Endothelial cell of umbilical vein (primary cell): ENCODE data around the gene LCN12. TPM values are rescaled to one million over a fixed set of nuclear protein-coding genes. Genes with fewer than 3 reads are reported as not detected.

ENCODE experiments used
- BruUV-seq: library from RNA; stranded (reverse); fragments of 400-500 nt; replicated peaks from 2 replicates; lab custom pipeline; 2021; lab: Mats Ljungman, UMichigan
- CTCF ChIA-PET: fragments of 300-600, 350-600 bp; sonication (Branson Sonifier 250); formaldehyde crosslinking; loops from one replicate; lab custom pipeline; 2021; ENCODE audit warnings: antibody characterized with exemption, inconsistent platforms; lab: Charles Lee
- POLR2A ChIA-PET: fragments of 300-600, 350-600 bp; sonication (Branson Sonifier 250); formaldehyde crosslinking; loops from one replicate; lab custom pipeline; 2021; ENCODE audit warnings: antibody characterized with exemption, inconsistent platforms; lab: Charles Lee
- DNase-seq: peaks from one replicate; pipeline ENCODE4 v3.0.0-alpha.2; 2011; ENCODE audit warnings: low read depth, low spot score
- FAIRE-seq: peaks from 2 replicates; lab custom pipeline; 2011; peaks lifted over from hg19 to GRCh38; lab: Jason Lieb, UNC
- H2AFZ ChIP-seq: 2 replicates; pipeline ENCODE4 v1.6.0; 2012; ENCODE audit warnings: low read depth, low read length, control low read depth, inconsistent platforms
- H3K27ac ChIP-seq: 2 replicates; pipeline ENCODE4 v1.5.1; 2011; ENCODE audit warnings: low read depth, mild to moderate bottlenecking, control low read depth, low read length, moderate library complexity; ENCODE audit not compliant: insufficient read depth
- H3K27me3 ChIP-seq, 2 experiments: 2 replicates each; pipeline versions ENCODE4 v1.6.0 to v1.6.1; 2011; ENCODE audit warnings: low read length in 2 of 2, mixed read lengths in 1 of 2; ENCODE audit not compliant: control insufficient read depth in 2 of 2, insufficient read depth in 2 of 2
- H3K36me3 ChIP-seq, 2 experiments: 2 replicates in 1 of 2; 3 replicates in 1 of 2; pipeline ENCODE4 v1.5.1; 2011; ENCODE audit warnings: low read length in 2 of 2, mild to moderate bottlenecking in 1 of 2, moderate library complexity in 1 of 2; ENCODE audit not compliant: control insufficient read depth in 2 of 2, insufficient read depth in 2 of 2; ENCODE audit errors: extremely low read depth in 1 of 2
- H3K4me1 ChIP-seq: 3 replicates; pipeline ENCODE4 v1.5.1; 2011; ENCODE audit warnings: mild to moderate bottlenecking, low read length; ENCODE audit not compliant: control insufficient read depth, insufficient read depth; ENCODE audit errors: extremely low read depth
- H3K4me2 ChIP-seq: 2 replicates; pipeline ENCODE4 v1.6.1; 2011; ENCODE audit warnings: low read length, control low read depth, mixed read lengths; ENCODE audit not compliant: insufficient read depth
- H3K4me3 ChIP-seq, 3 experiments: fragments of 200-600 bp in 1 of 3; sonication (generic), shearing (Covaris generic) in 1 of 3; replicated peaks in 1 of 3; 2 replicates each; pipeline ENCODE4 v1.5.1; 2011 to 2016; ENCODE audit warnings: control low read depth in 3 of 3, low read length in 3 of 3, mild to moderate bottlenecking in 2 of 3, inconsistent platforms in 1 of 3, low read depth in 1 of 3, moderate library complexity in 1 of 3; ENCODE audit not compliant: insufficient read depth in 1 of 3
- H3K79me2 ChIP-seq: 2 replicates; pipeline ENCODE4 v1.6.0; 2012; ENCODE audit warnings: low read length, inconsistent platforms; ENCODE audit not compliant: control insufficient read depth, insufficient read depth
- H3K9ac ChIP-seq: replicated peaks from 2 replicates; pipeline ENCODE3; 2011; ENCODE audit warnings: low read length, control low read depth; ENCODE audit not compliant: insufficient read depth; ENCODE audit errors: extremely low read depth
- H3K9me1 ChIP-seq: replicated peaks from 3 replicates; pipeline ENCODE4 v1.6.0; 2011; ENCODE audit warnings: mild to moderate bottlenecking, low read length; ENCODE audit not compliant: control insufficient read depth, insufficient read depth; ENCODE audit errors: extremely low read depth
- H3K9me3 ChIP-seq: replicated peaks from 2 replicates; pipeline ENCODE4 v1.5.1; 2012; ENCODE audit warnings: low read length, inconsistent platforms; ENCODE audit not compliant: control insufficient read depth, insufficient read depth
- H4K20me1 ChIP-seq: replicated peaks from 2 replicates; pipeline ENCODE3; 2011; ENCODE audit warnings: mild to moderate bottlenecking, low read length; ENCODE audit not compliant: control insufficient read depth, insufficient read depth; ENCODE audit errors: extremely low read depth
- EZH2 ChIP-seq: IDR thresholded peaks from 2 replicates; pipeline ENCODE4 v1.6.1; 2012; ENCODE audit warnings: borderline replicate concordance, low read depth, mild to moderate bottlenecking, moderate library complexity, low read length, inconsistent platforms; ENCODE audit not compliant: severe bottlenecking
- FOS ChIP-seq: IDR thresholded peaks from 2 replicates; pipeline ENCODE4 v1.6.1; 2011; ENCODE audit warnings: mild to moderate bottlenecking, low read length, moderate library complexity, borderline replicate concordance; ENCODE audit not compliant: insufficient read depth
- GATA2 ChIP-seq: IDR thresholded peaks from 2 replicates; pipeline ENCODE4 v1.7.0; 2011; ENCODE audit warnings: low read depth, mild to moderate bottlenecking, moderate library complexity, mixed read lengths, low read length; ENCODE audit not compliant: insufficient read length, insufficient read depth
- MYC ChIP-seq: IDR thresholded peaks from one replicate; pipeline ENCODE4 v1.6.1; 2011; ENCODE audit warnings: mild to moderate bottlenecking, low read depth, low read length
- POLR2A ChIP-seq: IDR thresholded peaks from 2 replicates; pipeline ENCODE4 v1.6.1; 2012; ENCODE audit warnings: low read depth, mild to moderate bottlenecking, control low read depth, low read length
- dilution Hi-C: fragments of 300-500 bp; cut with MboI; formaldehyde crosslinking; loops from one replicate; pipeline ENCODE4 v1.15.0; 2019; ENCODE audit warnings: low sequenced_read_pairs; ENCODE audit not compliant: extremely low pct_ligation_motif_present
- intact Hi-C: fragments of 100-400 bp; cut with micrococcal nuclease; formaldehyde crosslinking; loops from one replicate; pipeline ENCODE4 v1.10.0; 2022
- polyA plus RNA-seq, 4 experiments: library from polyadenylated mRNA; depleted of rRNA in 3 of 4; stranded (reverse) in 3 of 4; unstranded in 1 of 4; fragments of >200 nt; gene quantifications; 2 replicates each; pipeline versions ENCODE4 v1.2.1 to v1.2.3, GENCODE V29; 2011 to 2012; ENCODE audit warnings: missing spikeins in 1 of 4
- total RNA-seq: library from RNA; stranded (reverse); gene quantifications from 2 replicates; pipeline ENCODE4 v1.2.3, GENCODE V29; 2021
- TF ChIP-seq, protein P1 (sequence below): IDR thresholded peaks from 2 replicates; pipeline ENCODE4 v1.6.1; 2011; ENCODE audit not compliant: insufficient read depth, insufficient read length

The LCN12 gene
- total and polyA plus RNA-seq, 2 donors (not counting 3 experiments of a cell fraction or from before 2014, with no cell fraction given): 0.35 to 0.52 TPM

DNA sequence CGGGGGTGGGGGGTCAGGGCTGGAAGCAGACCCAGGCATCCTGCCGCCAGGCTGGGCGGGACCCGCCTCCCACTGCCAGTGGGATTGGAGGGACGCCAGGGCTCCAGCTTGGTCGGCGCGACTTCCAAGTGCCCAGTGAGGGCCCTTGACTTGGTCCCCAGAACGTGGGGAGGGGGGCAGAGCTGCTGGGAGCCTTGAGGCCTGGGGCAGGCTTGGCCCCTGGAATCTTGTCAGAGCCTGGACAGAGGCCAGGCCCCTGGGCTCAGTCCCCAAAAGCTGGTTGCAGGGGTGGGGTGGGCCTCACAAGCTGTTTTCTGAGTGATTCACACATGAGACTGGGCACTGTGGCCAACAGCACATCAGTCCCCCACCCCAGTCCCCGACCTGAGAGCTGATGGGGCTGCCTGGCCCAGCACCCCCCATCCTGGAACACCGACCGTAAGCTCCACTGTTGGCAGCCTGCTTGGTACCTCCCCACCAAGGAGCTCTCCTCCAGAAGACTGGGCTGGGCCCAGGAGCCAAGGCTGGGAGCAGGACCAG lies 43.8 kb downstream of the LCN12 start:
- Histone ChIP-seq H3K9me3 (no peaks in the 10 kb centered on the region), H3K9me1 (no peaks in the 10 kb centered on the region), H3K9ac (no peak overlapping the region), H3K4me3 (no peak overlapping the region), H4K20me1 (no peaks in the 10 kb centered on the region), H2AFZ (no peak overlapping the region), H3K4me1 (peaks cover 32% of the 10 kb centered on the region), H3K79me2 (peaks cover 9% of the 10 kb centered on the region), H3K4me2 (no peak overlapping the region), H3K36me3 (no peaks in the 10 kb centered on the region), H3K27me3 (no peaks in the 10 kb centered on the region), H3K27ac (no peak overlapping the region)
- peak; percentile 13 for DNase-seq
- BruUV-seq: no TSS peak
- intact Hi-C loops: loop anchor here (5.0 kb wide), 1 partner anchor 154 kb away; the partner anchor contains the start of gene AJM1
- peak; percentile 37 for FAIRE-seq
- dilution Hi-C loops: no loop called here
- CTCF ChIA-PET: interaction anchor here (0.5 to 1.9 kb wide), 7 partner anchors 15 to 110 kb away, joined by 3 to 16 read pairs (median 4); partner anchors contain the start of gene TRAF2
- POLR2A ChIA-PET: no interaction called here
- peak; percentile 28 for TF ChIP-seq POLR2A
- no peak for TF ChIP-seq MYC

DNA sequence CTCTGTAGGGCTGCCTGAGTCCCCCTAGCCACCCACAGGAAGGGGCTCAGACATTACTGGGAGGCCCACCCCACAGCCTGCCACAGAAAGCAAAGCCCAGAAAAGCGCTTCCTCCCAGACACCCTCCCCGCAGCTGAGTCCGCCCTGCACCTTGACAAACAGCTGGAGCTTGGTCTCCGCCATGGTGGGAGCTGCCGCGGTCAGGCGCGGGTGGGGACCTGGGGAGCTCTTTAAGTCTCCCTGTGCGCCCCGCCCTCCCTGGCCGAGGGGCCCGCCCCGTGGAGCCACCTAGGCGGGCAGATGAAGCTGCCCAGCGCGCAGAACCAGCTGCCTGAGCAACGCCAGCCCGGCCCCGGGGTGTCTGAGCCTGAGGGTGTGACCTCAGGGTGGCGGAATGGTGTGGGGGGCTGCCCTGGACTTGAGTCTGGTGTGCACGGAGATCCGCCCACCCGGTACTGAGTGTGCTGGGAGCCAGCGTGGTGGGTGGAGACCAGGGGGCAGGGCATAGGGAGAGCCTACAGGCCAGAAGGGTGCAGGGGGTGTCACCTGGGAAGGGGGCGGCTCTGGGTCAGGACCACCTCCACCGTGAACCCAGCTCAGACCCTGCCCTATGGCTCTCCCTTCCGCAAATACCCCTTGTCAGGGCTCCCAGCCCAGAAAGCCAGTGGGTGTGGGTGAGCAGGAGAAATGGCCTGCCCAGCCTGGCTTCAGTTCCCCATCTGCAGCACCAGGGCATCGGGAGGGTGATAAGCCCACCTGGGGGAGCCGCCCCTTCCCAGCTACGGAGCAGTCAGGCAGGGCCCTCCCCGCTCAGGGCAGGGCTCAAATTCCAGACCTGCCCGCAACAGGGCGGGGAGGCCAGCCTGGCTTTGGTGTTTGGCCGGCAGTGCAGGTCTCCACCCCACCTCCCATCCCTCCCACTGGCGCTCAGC lies 44.6 kb downstream of the LCN12 start, which contains the start of gene CLIC3:
Gene CLIC3 (minus strand): TSS at position 208 of the 932 bp plus-strand sequence. CDS start 25 bp downstream, at position 183.
- no peak within 1 kb of the TSS for H3K9ac ChIP-seq
- FAIRE-seq: peak; percentile 28
- peaks cover 32% of the 10 kb centered on the region for H3K4me1 ChIP-seq
- no peaks in the 10 kb centered on the region for H3K27me3 ChIP-seq
- no peaks in the 10 kb centered on the region for H3K9me3 ChIP-seq
- H3K9me1 ChIP-seq: no peaks in the 10 kb centered on the region
- no peak for DNase-seq
- CTCF ChIA-PET: interaction anchor here (0.8 to 2.7 kb wide), 9 partner anchors 15 to 154 kb away, joined by 3 to 27 read pairs (median 8); partner anchors contain the start of genes AJM1 and NPDC1
- H3K79me2 ChIP-seq: peaks cover 9% of the 10 kb centered on the region
- no peak within 1 kb of the TSS for H3K4me3 ChIP-seq
- H3K27ac ChIP-seq: peak within 1 kb of the TSS; percentile 33
- no peaks in the 10 kb centered on the region for H4K20me1 ChIP-seq
- H2AFZ ChIP-seq: no peak within 1 kb of the TSS
- no peak for TF ChIP-seq GATA2
- no peak for TF ChIP-seq EZH2
- TF ChIP-seq MYC: no peak
- TF ChIP-seq FOS: no peak
- TF ChIP-seq, protein P1, sequence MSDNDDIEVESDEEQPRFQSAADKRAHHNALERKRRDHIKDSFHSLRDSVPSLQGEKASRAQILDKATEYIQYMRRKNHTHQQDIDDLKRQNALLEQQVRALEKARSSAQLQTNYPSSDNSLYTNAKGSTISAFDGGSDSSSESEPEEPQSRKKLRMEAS: no peak
- no peak for TF ChIP-seq POLR2A
- dilution Hi-C loops (no loop called here), intact Hi-C loops (loop anchor here (5.0 kb wide), 1 partner anchor 154 kb away; the partner anchor contains the start of gene AJM1)
- POLR2A ChIA-PET: no interaction called here
- BruUV-seq: no TSS peak
- H3K36me3 ChIP-seq: no peaks in the 10 kb centered on the region
- peak within 1 kb of the TSS; percentile 6 for H3K4me2 ChIP-seq
